ENCODE measurements around the gene CES2.

DNA sequence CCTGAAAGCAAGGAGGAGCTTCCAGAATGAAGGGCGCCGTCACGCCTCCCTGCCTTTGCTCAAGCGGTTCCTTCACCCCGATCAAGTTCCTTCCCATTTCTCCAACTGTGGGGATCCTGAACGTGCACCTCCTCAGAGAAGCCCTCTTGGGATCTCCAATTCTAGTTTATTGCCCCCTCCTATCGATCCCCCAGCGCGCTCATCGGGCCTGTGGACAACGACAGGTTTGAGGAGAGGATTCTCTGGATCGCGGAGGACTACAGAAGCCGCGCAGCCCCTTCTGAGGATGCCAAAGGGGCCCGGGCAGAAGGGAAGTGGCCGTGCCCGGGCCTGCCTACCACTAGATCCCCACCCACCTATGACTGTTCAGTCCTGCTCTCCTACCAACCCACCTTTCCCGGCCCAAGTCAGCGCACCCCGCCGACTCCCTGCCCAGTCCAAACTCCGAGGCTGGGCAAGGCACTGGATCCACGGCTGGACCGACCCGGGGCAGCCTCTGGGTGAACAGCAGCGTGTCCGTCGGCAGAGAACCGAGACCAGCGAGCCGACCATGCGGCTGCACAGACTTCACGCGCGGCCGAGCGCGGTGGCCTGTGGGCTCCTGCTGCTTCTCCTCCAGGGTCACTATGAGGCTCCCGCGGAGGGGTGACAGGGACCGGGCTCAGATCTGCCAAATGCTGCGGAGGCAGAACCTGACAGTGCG, 13.0 kb downstream of the CES2 start:
- TF ChIP-seq ZFP3 (CRISPR knock-in tag; IDR thresholded peaks at IDR 0.05) (no peak), SNAI2 (CRISPR knock-in tag; IDR thresholded peaks at IDR 0.05) (no peak), ISL1 (CRISPR knock-in tag; IDR thresholded peaks at IDR 0.05) (no peak), ZFP30 (CRISPR knock-in tag; IDR thresholded peaks at IDR 0.05) (no peak), CSRNP3 (CRISPR knock-in tag; IDR thresholded peaks at IDR 0.05) (no peak)
- TF ChIP-seq, protein P1, sequence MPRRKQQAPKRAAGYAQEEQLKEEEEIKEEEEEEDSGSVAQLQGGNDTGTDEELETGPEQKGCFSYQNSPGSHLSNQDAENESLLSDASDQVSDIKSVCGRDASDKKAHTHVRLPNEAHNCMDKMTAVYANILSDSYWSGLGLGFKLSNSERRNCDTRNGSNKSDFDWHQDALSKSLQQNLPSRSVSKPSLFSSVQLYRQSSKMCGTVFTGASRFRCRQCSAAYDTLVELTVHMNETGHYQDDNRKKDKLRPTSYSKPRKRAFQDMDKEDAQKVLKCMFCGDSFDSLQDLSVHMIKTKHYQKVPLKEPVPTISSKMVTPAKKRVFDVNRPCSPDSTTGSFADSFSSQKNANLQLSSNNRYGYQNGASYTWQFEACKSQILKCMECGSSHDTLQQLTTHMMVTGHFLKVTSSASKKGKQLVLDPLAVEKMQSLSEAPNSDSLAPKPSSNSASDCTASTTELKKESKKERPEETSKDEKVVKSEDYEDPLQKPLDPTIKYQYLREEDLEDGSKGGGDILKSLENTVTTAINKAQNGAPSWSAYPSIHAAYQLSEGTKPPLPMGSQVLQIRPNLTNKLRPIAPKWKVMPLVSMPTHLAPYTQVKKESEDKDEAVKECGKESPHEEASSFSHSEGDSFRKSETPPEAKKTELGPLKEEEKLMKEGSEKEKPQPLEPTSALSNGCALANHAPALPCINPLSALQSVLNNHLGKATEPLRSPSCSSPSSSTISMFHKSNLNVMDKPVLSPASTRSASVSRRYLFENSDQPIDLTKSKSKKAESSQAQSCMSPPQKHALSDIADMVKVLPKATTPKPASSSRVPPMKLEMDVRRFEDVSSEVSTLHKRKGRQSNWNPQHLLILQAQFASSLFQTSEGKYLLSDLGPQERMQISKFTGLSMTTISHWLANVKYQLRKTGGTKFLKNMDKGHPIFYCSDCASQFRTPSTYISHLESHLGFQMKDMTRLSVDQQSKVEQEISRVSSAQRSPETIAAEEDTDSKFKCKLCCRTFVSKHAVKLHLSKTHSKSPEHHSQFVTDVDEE (CRISPR knock-in tag; IDR thresholded peaks at IDR 0.05): no peak

Data from SK-N-SH treated with all-trans-retinoic acid at 6 μM for 48 hours (cell line).